ENCODE measurements around the gene CGA.
A peak's percentile ranks its signal among the peaks of the same experiment; 100 is the strongest.
"Not testable (repeated sequence)": the region's sequence is repeated elsewhere in the genome, so short reads cannot be mapped to it uniquely, and the experiment has no call there.

CGA gene

GRCh38 chr6:87095087-87095509 is at the start of gene CGA:
CGA (minus strand) TSS chr6:87095106; CDS start chr6:87088200, 6,906 bp downstream.
- DNase-seq: no peak

- DNase-seq: not testable (repeated sequence)
Observed at GRCh38 chr6:87139927-87140326, 45.0 kb upstream of the CGA start.

- DNase-seq: peak; percentile 44 to 79
Observed at GRCh38 chr6:87139236-87139635, 44.3 kb upstream of the CGA start.

- no peak for DNase-seq
Observed at GRCh38 chr6:87136963-87137362, 42.1 kb upstream of the CGA start.

GRCh38 chr6:87127737-87128136 is 32.8 kb upstream of the CGA start:
- DNase-seq: no peak

- no peak for DNase-seq
Observed at GRCh38 chr6:87126501-87126900, 31.6 kb upstream of the CGA start.

GRCh38 chr6:87124074-87124473 is 29.2 kb upstream of the CGA start:
- no peak for DNase-seq

- no peak for DNase-seq
Observed at GRCh38 chr6:87122477-87122876, 27.6 kb upstream of the CGA start.

GRCh38 chr6:87118054-87118453 is 23.1 kb upstream of the CGA start:
- no peak for DNase-seq

- DNase-seq: no peak
Observed at GRCh38 chr6:87116922-87117321, 22.0 kb upstream of the CGA start.

- DNase-seq: no peak
Observed at GRCh38 chr6:87115402-87116135, 20.7 kb upstream of the CGA start.

- DNase-seq: no peak
Observed at GRCh38 chr6:87110636-87111035, 15.7 kb upstream of the CGA start.

GRCh38 chr6:87105823-87106222 is 10.9 kb upstream of the CGA start:
- no peak for DNase-seq

- no peak for DNase-seq
Observed at GRCh38 chr6:87104667-87105066, 9.8 kb upstream of the CGA start.

GRCh38 chr6:87103977-87104601 is 9.2 kb upstream of the CGA start:
- DNase-seq: no peak

GRCh38 chr6:87102151-87102621 is 7.3 kb upstream of the CGA start:
- no peak for DNase-seq

- no peak for DNase-seq
Observed at GRCh38 chr6:87101067-87101466, 6.2 kb upstream of the CGA start.

- DNase-seq: no peak
Observed at GRCh38 chr6:87100216-87100615, 5.3 kb upstream of the CGA start.

- DNase-seq: no peak
Observed at GRCh38 chr6:87099472-87099871, 4.6 kb upstream of the CGA start.

- no peak for DNase-seq
Observed at GRCh38 chr6:87094576-87094975, 330 bp downstream of the CGA start.

GRCh38 chr6:87093651-87094050 is 1.3 kb downstream of the CGA start:
- no peak for DNase-seq

GRCh38 chr6:87093199-87093598 is 1.7 kb downstream of the CGA start:
- no peak for DNase-seq

- no peak for DNase-seq
Observed at GRCh38 chr6:87092435-87092834, 2.5 kb downstream of the CGA start.

- no peak for DNase-seq
Observed at GRCh38 chr6:87089135-87089534, 5.8 kb downstream of the CGA start.

- DNase-seq: no peak
Observed at GRCh38 chr6:87088076-87088475, 6.8 kb downstream of the CGA start.
